ENCODE results near the gene AUP1.

DNA sequence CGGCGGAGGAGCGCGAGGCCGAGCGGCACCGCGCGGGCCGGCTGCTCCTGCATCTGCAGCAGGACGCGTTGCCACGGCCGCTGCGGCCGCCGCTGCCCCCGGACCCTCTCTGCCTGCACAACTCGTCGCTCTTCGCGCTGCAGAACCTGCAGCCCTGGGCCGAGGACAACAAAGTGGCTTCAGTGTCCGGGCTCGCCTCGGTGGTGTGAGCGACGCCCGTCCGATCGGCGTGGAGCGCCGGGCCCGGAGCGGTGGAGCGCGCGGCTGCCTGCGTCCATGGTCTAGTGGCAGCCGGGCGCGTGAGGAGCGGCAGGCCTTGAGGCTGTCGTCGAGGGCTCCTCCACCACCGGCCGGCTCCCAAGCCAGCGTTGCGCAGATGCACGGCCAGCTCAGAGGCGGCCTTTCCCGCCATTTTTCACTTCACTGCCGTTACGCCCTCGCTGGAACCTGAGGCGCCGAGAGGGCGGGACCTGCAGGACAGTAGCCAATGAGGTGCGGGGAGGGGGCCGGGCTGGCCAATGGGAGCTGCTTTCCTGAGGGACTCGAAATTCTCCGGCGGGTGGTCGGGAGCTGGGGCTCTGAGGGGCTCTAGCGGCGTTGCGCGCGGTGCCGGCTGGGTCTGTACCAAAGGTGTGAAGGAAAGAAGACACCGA lies 13.4 kb downstream of the AUP1 start:
- TF ChIP-seq EZH2 (IDR thresholded peaks at IDR 0.05; ENCODE audit: borderline replicate concordance) (peak; percentile 68), CTCF (IDR thresholded peaks at IDR 0.05; ENCODE audit: poor library complexity) (no peak), EZH2phosphoT487 (IDR thresholded peaks at IDR 0.05; ENCODE audit: low read depth, severe bottlenecking, unreplicated experiment) (peak; percentile 38)

Measured in hepatocyte (in vitro differentiated cells).